GM18873 (cell line): ENCODE results near the gene MAD1L1.
"Not testable (repeated sequence)": the region's sequence is repeated elsewhere in the genome, so short reads cannot be mapped to it uniquely, and the experiment has no call there.

Experiments
- ATAC-seq: cut with Tn5 transposase; IDR thresholded peaks from one replicate; pipeline ENCODE4 v1.9.1; 2021; ENCODE audit warnings: mild to moderate bottlenecking, moderate library complexity, moderate number of reproducible peaks; ENCODE audit not compliant: unreplicated experiment, low FRiP score

Gene MAD1L1

GRCh38 chr7:1867370-1868260, 365.1 kb downstream of the MAD1L1 start:
- ATAC-seq: no peak

- ATAC-seq: no peak
Measured at GRCh38 chr7:1866601-1867000, 366.1 kb downstream of the MAD1L1 start.

GRCh38 chr7:1865571-1866255, 367.0 kb downstream of the MAD1L1 start:
- no peak for ATAC-seq

GRCh38 chr7:1865000-1865555, 367.7 kb downstream of the MAD1L1 start:
- ATAC-seq: no peak

DNA sequence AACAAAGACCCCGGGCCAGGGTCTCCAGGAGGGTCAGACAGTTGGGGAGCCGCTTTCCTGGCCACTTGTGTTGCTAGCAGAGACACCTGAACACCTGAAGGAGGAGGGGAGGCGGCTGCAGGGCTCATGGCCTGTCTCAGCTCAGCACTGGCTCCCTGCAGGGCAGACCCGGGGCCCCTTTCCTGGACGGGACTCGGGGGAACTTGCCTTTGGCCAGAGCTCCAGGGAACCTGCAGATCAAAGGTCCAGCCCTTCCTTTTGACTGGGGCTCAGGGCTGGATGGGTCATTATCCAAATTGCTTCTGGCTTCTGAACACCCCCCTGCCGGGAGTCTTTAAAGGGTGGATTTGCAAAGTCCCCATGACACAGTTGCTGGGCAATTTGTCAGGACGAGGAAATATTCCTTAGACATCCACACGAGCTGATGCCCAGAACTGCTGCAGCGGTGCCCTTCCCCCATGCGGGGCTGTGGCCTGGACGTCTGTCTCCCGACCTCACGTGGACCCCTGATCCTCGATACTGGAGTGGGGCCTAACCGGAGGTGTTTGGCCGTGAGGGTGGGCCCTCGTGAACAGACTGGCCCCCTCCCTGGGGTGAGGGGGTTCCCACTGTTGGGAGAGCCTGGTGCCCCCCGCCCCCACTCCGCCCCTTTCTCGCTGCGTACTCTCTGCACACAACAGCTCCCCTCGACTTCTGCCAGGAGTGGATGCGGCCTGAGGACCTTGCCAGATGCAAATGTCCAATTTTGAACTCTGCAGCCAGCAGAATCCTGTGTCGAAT, 368.4 kb downstream of the MAD1L1 start:
- no peak for ATAC-seq

- ATAC-seq: no peak
Measured at GRCh38 chr7:1863091-1863900, 369.4 kb downstream of the MAD1L1 start.

DNA sequence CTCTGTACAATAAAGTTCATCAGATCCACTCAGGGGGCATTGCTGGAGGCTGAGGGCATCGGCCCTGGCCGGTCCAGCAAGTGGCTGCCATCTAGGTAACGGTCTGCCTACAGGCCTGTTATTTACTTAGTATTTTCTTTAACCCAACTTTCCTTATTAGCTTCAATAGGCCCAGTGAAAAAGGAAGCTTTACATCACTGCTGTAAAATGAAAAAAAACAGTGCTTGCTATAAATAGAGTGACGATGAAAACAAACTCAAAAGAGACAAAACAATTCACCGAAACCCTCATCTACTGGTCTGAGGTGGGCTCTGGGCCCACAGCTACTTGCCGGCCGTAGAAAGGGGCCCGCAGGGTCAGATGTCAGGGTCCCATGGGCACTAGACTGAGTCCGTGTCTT, 370.2 kb downstream of the MAD1L1 start:
- no peak for ATAC-seq

DNA sequence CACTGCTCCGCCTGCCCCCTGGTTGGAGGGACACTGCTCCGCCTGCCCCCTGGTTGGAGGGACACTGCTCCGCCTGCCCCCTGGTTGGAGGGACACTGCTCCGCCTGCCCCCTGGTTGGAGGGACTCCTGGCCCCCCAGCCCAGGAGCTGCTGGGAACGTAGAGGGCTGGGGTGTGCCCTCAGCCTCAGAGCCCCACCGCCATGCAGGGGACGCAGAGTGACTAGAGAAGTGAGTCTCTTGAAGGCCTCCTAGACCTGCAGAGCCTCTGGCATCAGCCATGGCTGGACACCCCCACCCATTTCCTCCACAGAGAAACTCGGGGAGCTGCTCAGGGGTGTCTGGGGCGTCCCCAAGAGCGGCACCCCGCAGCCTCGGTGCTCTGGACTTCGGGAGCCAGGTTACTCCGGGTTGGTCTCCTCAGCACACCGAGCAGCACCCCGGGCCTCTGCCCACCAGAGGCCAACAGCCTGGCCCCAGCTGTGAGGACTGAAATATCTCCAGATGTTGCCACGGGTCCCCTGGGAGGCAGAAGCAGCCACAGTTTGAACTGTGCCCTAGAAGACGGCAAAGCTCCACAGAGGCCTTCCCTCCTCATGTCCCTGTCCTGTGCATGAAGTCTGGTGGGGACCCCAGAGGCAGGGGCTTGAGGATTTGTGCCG, 370.8 kb downstream of the MAD1L1 start:
- ATAC-seq: no peak

DNA sequence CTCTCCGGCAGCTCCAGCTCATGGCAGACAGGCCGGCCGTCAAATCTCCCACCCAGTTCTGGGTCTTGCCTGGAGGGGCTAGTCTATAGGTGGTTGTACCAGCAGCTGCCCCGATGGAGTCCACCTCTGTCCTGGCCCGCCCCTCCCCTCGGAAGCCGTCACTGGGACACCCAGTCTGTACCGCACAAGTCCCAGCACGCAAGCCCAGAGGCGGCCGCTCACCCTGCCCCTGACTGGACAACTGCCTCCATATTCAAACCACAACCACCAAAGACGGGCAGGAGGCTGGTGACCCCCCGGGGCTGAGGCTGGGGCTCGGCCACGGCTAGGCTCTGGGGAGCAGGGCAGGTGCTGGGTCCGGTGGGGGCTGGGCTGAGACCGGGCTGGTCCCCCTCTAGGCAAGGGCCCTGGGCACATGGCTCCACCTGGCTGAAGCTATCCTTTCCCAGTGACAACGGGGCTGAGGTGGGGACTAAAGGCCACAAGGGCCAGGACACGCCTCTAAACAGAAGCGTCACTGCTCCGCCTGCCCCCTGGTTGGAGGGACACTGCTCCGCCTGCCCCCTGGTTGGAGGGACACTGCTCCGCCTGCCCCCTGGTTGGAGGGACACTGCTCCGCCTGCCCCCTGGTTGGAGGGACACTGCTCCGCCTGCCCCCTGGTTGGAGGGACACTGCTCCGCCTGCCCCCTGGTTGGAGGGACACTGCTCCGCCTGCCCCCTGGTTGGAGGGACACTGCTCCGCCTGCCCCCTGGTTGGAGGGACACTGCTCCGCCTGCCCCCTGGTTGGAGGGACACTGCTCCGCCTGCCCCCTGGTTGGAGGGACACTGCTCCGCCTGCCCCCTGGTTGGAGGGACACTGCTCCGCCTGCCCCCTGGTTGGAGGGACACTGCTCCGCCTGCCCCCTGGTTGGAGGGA, 371.6 kb downstream of the MAD1L1 start:
- ATAC-seq: not testable (repeated sequence)

DNA sequence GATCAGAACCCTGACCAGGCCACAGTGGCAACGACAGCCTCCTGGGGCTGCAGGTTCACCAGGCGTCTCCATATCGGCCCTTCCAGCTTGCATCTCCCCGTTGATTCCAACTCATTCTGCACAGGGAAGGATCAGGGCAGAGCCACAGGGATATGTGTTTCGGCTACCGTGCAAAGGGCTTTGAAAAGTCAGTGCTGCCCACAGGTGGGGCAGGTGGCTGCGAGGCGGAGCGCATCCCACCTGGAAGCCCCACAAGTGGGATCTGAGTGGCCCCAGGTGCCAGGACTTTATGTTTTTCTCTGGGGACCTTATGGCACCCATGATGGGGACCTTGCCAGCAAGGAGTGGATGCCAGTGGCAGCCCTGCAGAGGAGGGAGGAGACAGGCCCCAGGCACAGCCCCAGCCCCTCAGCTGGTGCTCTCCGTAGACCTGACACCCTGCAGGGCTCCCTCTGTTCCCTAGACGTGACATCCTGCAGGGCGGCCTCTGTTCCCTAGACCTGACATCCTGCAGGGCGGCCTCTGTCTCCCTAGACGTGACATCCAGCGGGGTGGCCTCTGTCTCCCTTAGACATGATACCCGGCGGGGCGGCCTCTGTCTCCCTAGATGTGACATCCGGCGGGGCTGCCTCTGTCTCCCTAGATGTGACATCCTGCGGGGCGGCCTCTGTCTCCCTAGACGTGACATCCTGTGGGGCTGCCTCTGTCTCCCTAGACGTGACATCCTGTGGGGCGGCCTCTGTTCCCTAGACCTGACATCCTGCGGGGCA, 373.3 kb downstream of the MAD1L1 start:
- ATAC-seq: no peak

GRCh38 chr7:1858435-1859265, 374.1 kb downstream of the MAD1L1 start:
- no peak for ATAC-seq

GRCh38 chr7:1857487-1858421, 375.0 kb downstream of the MAD1L1 start:
- no peak for ATAC-seq

- ATAC-seq: no peak
Measured at GRCh38 chr7:1856888-1857441, 375.8 kb downstream of the MAD1L1 start.

DNA sequence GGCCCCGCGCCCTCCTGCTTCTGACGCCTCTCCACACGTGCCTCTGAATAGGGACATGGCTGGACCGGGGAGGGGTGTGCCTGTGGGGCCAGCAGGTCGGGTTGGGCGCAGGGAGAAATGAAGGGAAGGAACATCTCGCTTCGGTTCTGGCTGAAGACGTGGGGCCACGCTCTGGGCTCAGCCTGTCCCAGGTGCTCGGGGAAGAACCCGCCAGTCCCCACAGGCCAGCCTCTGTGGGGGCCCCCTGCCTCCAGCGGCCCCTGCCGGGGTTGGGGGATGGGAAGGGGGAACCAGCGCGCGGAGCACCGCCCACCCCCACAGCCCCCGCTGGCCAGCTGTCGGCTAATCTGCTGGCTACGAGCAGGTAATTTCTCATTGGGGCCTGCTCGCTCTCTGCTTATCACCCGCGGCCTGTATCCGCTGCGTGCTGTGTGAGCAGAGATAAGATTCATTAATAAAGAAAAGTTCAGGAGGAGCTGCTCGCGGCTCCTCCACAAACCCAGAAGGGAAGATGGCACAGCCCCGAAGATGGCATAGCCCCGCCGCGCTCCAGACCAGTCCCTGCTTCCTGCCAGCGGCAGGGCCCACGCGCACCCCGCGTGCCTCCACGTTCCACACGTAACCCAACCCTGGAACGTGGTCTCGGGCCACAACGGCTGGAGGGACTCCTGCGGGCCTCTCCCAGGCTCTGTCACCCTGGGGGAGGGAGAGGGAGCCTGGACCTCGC, 376.4 kb downstream of the MAD1L1 start:
- ATAC-seq: no peak

DNA sequence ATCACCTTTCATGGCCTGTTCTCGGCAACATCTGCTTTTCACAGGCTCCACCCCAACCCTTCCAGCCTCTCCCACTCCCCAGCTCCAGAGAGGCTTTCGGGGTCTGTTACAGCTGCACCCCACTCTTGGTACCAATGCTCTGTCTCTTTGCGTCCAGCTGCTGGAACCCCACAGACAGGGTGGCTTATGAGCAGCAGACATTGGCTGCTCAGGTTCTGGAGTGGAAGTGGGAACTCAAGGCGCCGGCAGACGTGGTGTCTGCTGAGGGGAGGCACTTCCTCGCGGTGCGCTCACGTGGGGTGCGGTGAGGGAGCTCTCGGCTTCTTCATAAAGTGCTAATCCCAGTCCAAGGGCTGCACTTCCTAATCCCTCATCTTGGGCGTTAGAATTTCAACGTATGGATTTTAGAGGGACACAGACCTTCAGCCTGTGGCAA, 377.0 kb downstream of the MAD1L1 start:
- ATAC-seq: no peak
